ENCODE results near the gene ZNF600.

DNA sequence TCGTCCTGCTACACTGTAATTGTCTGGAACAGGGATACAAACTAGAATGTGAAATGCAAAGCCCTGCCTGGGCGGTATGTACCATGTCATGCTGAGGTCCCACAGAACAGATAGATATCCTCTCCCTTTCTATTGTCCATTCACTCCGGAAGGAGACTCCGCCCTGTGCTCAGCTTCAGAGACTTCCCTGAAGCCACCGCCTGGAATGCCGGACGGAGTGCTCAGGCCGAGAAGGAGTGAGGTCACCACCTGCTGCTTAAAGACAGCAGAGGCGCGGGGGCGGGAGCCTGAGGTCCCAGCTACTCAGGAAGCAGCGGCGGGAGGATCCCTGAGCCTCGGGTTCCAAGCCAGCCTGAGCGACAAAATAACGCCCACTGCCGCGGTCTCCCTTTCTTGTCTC, 50.9 kb downstream of the ZNF600 start:
- no peak for TF ChIP-seq CTCF (IDR thresholded peaks at IDR 0.05; ENCODE audit: insufficient read depth, low read depth, low read length)
- no peak for TF ChIP-seq EZH2 (IDR thresholded peaks at IDR 0.05; ENCODE audit: insufficient read depth, low read length)

Data from astrocyte (in vitro differentiated cells and primary cell).